ENCODE results near the gene TOMM7. TPM values are rescaled to one million over a fixed set of nuclear protein-coding genes. Genes with fewer than 3 reads are reported as not detected.

The TOMM7 gene
- total and polyA plus RNA-seq, 9 of the 15 experiments (the other 6 are each of a cell fraction or from before 2014, with no cell fraction given): 283 to 1,717 (median 638) TPM

DNA sequence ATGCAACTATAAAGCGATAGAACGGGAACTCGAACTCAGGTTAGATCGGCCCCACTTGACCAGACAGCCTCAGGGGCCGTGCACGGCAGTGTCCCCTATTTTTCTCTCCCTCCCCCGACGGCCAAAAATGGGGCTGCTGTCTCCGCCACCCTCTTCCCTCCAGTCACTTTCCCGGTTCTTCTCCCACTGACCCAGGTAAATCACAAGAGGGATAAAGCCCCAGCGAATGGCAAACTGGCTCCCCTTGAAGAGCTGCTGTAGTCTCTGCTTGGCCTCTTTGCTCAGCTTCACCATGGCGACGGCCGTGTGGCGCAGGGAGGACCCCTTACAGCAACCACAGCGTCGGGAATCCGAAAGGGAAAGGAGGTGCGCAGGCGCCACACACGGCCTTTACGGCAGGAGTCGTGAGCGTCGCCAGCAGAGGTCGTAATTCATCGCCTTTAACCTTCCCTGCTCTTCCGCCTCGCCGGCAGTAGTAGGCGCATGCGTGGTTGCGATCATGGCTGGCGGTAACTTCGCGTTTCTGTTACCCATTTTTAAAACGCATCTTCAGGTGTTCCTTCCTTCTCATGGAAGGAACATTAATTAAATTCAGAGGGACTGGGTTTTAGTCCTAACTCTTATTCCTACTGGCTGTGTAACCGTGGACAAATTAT, at the start of gene TOMM7 (continued):
- TF ChIP-seq, protein P1, sequence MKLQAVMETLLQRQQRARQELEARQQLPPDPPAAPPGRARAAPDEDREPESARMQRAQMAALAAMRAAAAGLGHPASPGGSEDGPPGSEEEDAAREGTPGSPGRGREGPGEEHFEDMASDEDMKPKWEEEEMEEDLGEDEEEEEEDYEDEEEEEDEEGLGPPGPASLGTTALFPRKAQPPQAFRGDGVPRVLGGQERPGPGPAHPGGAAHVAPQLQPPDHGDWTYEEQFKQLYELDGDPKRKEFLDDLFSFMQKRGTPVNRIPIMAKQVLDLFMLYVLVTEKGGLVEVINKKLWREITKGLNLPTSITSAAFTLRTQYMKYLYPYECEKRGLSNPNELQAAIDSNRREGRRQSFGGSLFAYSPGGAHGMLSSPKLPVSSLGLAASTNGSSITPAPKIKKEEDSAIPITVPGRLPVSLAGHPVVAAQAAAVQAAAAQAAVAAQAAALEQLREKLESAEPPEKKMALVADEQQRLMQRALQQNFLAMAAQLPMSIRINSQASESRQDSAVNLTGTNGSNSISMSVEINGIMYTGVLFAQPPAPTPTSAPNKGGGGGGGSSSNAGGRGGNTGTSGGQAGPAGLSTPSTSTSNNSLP (IDR thresholded peaks at IDR 0.05; ENCODE audit: borderline replicate concordance, low read depth, low read length): no peak; the same call in 1 of the 2 replicates
- TF ChIP-seq UBTF (IDR thresholded peaks at IDR 0.05; ENCODE audit: borderline replicate concordance in 1 of 2, low read depth in 2 of 2, low read length in 2 of 2) (no peak), SLC30A9 (CRISPR knock-in tag; IDR thresholded peaks at IDR 0.05) (no peak), TEAD2 (tag; IDR thresholded peaks at IDR 0.05) (no peak), MTA3 (IDR thresholded peaks at IDR 0.05; ENCODE audit: borderline replicate concordance) (0 out of 2 replicates have a peak, but pooled peaks have one; percentile 30), BRCA1 (IDR thresholded peaks at IDR 0.05) (no peak), BRCA1 (CRISPR knock-in tag; IDR thresholded peaks at IDR 0.05) (no peak), HIVEP1 (CRISPR knock-in tag; IDR thresholded peaks at IDR 0.05) (no peak), RBFOX2 (IDR thresholded peaks at IDR 0.05; ENCODE audit: low read depth, low read length) (peak; percentile 80), HNRNPL (IDR thresholded peaks at IDR 0.05; ENCODE audit: low read depth, low read length) (no peak), NFRKB (IDR thresholded peaks at IDR 0.05; ENCODE audit: low read depth) (peak; percentile 79; the same call in 1 of the 2 replicates), GTF2B (IDR thresholded peaks at IDR 0.05; ENCODE audit: extremely low read depth, insufficient read length) (peak; percentile 57), ZNF436 (CRISPR knock-in tag; IDR thresholded peaks at IDR 0.05) (no peak), SMAD4 (CRISPR knock-in tag; conservative IDR thresholded peaks at IDR 0.05) (no peak), FUS (optimal IDR thresholded peaks at IDR 0.05; ENCODE audit: low read depth, low read length) (no peak), ILF3 (IDR thresholded peaks at IDR 0.05; ENCODE audit: borderline replicate concordance) (no peak), HNRNPH1 (optimal IDR thresholded peaks at IDR 0.05; ENCODE audit: low read depth, low read length) (no peak), CBFB (CRISPR knock-in tag; IDR thresholded peaks at IDR 0.05) (no peak), LEF1 (IDR thresholded peaks at IDR 0.05) (no peak)
- TF ChIP-seq, protein P2, sequence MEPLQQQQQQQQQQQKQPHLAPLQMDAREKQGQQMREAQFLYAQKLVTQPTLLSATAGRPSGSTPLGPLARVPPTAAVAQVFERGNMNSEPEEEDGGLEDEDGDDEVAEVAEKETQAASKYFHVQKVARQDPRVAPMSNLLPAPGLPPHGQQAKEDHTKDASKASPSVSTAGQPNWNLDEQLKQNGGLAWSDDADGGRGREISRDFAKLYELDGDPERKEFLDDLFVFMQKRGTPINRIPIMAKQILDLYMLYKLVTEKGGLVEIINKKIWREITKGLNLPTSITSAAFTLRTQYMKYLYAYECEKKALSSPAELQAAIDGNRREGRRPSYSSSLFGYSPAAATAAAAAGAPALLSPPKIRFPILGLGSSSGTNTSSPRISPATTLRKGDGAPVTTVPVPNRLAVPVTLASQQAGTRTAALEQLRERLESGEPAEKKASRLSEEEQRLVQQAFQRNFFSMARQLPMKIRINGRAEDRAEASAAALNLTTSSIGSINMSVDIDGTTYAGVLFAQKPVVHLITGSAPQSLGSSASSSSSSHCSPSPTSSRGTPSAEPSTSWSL (CRISPR knock-in tag; IDR thresholded peaks at IDR 0.05; ENCODE audit: borderline replicate concordance): no peak
- TF ChIP-seq, protein P3, sequence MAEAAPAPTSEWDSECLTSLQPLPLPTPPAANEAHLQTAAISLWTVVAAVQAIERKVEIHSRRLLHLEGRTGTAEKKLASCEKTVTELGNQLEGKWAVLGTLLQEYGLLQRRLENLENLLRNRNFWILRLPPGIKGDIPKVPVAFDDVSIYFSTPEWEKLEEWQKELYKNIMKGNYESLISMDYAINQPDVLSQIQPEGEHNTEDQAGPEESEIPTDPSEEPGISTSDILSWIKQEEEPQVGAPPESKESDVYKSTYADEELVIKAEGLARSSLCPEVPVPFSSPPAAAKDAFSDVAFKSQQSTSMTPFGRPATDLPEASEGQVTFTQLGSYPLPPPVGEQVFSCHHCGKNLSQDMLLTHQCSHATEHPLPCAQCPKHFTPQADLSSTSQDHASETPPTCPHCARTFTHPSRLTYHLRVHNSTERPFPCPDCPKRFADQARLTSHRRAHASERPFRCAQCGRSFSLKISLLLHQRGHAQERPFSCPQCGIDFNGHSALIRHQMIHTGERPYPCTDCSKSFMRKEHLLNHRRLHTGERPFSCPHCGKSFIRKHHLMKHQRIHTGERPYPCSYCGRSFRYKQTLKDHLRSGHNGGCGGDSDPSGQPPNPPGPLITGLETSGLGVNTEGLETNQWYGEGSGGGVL (CRISPR knock-in tag; IDR thresholded peaks at IDR 0.05): no peak

Data from K562 (cell line).